Measurements from ENCODE around the gene PUS1. TPM values are rescaled to one million over a fixed set of nuclear protein-coding genes. Genes with fewer than 3 reads are reported as not detected.

PUS1 gene
- total and polyA plus RNA-seq, 9 of the 15 experiments (the other 6 are each of a cell fraction or from before 2014, with no cell fraction given): 1.9 to 90.8 (median 30.0) TPM

- ChIA-PET POLR2A (interaction anchor here (0.6 to 1.1 kb wide), 2 partner anchors 16 to 93 kb away, joined by 3 to 5 read pairs; no protein-coding TSS in a partner anchor), CTCF (ENCODE audit: low intra/inter-chr PET ratio) (no interaction called here)
- in situ Hi-C loops (cut with MboI) (no loop called here), intact Hi-C loops (cut with micrococcal nuclease) (no loop called here)
- WGBS (ENCODE audit: insufficient coverage, low coverage, missing lambda C conversion rate): 84% methylated on average over 10 of the region's 15 CpGs
- H3K36me3 ChIP-seq (ENCODE audit: control insufficient read depth, insufficient read depth, low read length): peaks cover 5% of the 10 kb centered on the region; the same call in 1 of the 3 replicates
- H3K4me1 ChIP-seq (replicated peaks in 1 of 2; ENCODE audit: control insufficient read depth in 2 of 2, insufficient read depth in 2 of 2, low read length in 2 of 2): peaks cover 0 to 38% of the 10 kb centered on the region in 2 experiments; a peak in 2 of 5 replicates
- no peak overlapping the region for H3K4me2 ChIP-seq (ENCODE audit: insufficient read depth, low read length)
- H3K4me3 ChIP-seq: no peak overlapping the region
- H3K9ac ChIP-seq (ENCODE audit: insufficient read depth in 1 of 2, low read depth in 2 of 2, low read length in 2 of 2): peak overlapping the region in 1 of 2 experiments; percentile 74; a peak in 1 of 4 replicates
- no peaks in the 10 kb centered on the region for H3K9me1 ChIP-seq (ENCODE audit: control insufficient read depth, insufficient read depth, low read length)
- no peak overlapping the region for H2AFZ ChIP-seq (ENCODE audit: low read depth, low read length)
- peaks cover 21% of the 10 kb centered on the region; the same call in 1 of the 2 replicates for H4K20me1 ChIP-seq (replicated peaks; ENCODE audit: control insufficient read depth, insufficient read depth, low read length)
- BruUV-seq (replicated peaks): no TSS peak
- H3K27me3 ChIP-seq (ENCODE audit: control insufficient read depth in 2 of 2, insufficient read depth in 2 of 2, low read length in 2 of 2): no peaks in the 10 kb centered on the region
- no peaks in the 10 kb centered on the region; the same call in 2 of the 3 replicates for H3K79me2 ChIP-seq (ENCODE audit: control insufficient read depth, insufficient read depth, low read length)
- H3K9me3 ChIP-seq (replicated peaks; ENCODE audit: control insufficient read depth, insufficient read depth, low read depth, low read length): no peaks in the 10 kb centered on the region
- H3K27ac ChIP-seq (ENCODE audit: extremely low read depth, low read depth, low read length): no peak overlapping the region
- DNase-seq (ENCODE audit: extremely low read depth in 1 of 4, low spot score in 3 of 4): no peak
- FAIRE-seq: no peak
- no peak for ATAC-seq
- TF ChIP-seq, protein P1, sequence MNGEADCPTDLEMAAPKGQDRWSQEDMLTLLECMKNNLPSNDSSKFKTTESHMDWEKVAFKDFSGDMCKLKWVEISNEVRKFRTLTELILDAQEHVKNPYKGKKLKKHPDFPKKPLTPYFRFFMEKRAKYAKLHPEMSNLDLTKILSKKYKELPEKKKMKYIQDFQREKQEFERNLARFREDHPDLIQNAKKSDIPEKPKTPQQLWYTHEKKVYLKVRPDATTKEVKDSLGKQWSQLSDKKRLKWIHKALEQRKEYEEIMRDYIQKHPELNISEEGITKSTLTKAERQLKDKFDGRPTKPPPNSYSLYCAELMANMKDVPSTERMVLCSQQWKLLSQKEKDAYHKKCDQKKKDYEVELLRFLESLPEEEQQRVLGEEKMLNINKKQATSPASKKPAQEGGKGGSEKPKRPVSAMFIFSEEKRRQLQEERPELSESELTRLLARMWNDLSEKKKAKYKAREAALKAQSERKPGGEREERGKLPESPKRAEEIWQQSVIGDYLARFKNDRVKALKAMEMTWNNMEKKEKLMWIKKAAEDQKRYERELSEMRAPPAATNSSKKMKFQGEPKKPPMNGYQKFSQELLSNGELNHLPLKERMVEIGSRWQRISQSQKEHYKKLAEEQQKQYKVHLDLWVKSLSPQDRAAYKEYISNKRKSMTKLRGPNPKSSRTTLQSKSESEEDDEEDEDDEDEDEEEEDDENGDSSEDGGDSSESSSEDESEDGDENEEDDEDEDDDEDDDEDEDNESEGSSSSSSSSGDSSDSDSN (IDR thresholded peaks at IDR 0.05; ENCODE audit: borderline replicate concordance in 1 of 2, low read depth in 2 of 2, low read length in 2 of 2): no peak
- TF ChIP-seq MCM5 (IDR thresholded peaks at IDR 0.05; ENCODE audit: low read depth) (no peak), BACH1 (tag; IDR thresholded peaks at IDR 0.05) (no peak), SREBF1 (IDR thresholded peaks at IDR 0.05; ENCODE audit: borderline replicate concordance, low read depth, low read length) (no peak), THAP12 (CRISPR knock-in tag; IDR thresholded peaks at IDR 0.05) (no peak), JUN (IDR thresholded peaks at IDR 0.05; ENCODE audit: borderline replicate concordance, low read depth, low read length) (no peak), JUN (CRISPR knock-in tag; IDR thresholded peaks at IDR 0.05; ENCODE audit: borderline replicate concordance) (no peak), ZNF609 (CRISPR knock-in tag; IDR thresholded peaks at IDR 0.05; ENCODE audit: borderline replicate concordance) (no peak)
- TF ChIP-seq, protein P2, sequence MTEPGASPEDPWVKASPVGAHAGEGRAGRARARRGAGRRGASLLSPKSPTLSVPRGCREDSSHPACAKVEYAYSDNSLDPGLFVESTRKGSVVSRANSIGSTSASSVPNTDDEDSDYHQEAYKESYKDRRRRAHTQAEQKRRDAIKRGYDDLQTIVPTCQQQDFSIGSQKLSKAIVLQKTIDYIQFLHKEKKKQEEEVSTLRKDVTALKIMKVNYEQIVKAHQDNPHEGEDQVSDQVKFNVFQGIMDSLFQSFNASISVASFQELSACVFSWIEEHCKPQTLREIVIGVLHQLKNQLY (CRISPR knock-in tag; conservative IDR thresholded peaks at IDR 0.05): no peak
Measured at GRCh38 chr12:131905630-131906091, 23.4 kb upstream of the PUS1 start.
